ENCODE measurements around the gene MKS1. TPM values are rescaled to one million over a fixed set of nuclear protein-coding genes. Genes with fewer than 3 reads are reported as not detected.

The MKS1 gene
- total and polyA plus RNA-seq, 2 of the 8 experiments (the other 6 are each of a cell fraction or from before 2014, with no cell fraction given) = 12.0 to 21.7 TPM

DNA sequence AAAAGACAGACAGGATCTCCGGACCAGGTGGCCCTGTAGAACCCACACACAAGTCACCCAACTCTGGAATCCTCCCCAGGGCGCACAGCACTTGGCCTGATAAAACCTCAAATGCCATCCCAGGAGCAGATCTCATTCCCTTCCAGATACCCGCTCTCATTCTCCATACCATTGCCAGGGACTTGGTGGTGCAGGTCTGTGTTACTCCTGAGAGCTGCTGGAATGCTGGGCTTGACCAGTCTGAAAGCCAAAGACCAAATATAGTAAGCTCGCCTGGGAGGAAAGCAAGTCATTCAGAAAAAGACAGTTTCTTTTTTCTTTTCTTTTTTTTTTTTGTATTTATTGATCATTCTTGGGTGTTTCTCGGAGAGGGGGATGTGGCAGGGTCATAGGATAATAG, 10.7 kb downstream of the MKS1 start (continued):
- TF ChIP-seq KDM4A (IDR thresholded peaks at IDR 0.05; ENCODE audit: low read depth, low read length, severe bottlenecking) = no peak

Data from H1 (cell line).